HepG2 (cell line): Measurements from ENCODE around the gene ZNF428. TPM values are rescaled to one million over a fixed set of nuclear protein-coding genes. Genes with fewer than 3 reads are reported as not detected.

Experiments used
- ATAC-seq: fragments of 200-7000 bp; cut with Tn5 transposase; 3 replicates; pipeline ENCODE4 v1.9.1; 2020; ENCODE audit warnings: mild to moderate bottlenecking, moderate library complexity
- BruUV-seq: library from RNA; stranded (reverse); fragments of 400-500 nt; replicated peaks from 2 replicates; lab custom pipeline; 2021; lab: Mats Ljungman, UMichigan
- CTCF ChIA-PET: fragments of 300-600 bp; formaldehyde crosslinking; extraction: SDS; loops from one replicate; lab custom pipeline; 2021; ENCODE audit warnings: low total read pairs, inconsistent platforms, low intra/inter-chr PET ratio; lab: Yijun Ruan, JAX
- POLR2A ChIA-PET: fragments of 350-600 bp; sonication (Branson Sonifier 250); formaldehyde crosslinking; loops from one replicate; lab custom pipeline; 2020; ENCODE audit warnings: antibody characterized with exemption, inconsistent platforms; lab: Yijun Ruan, JAX
- DNase-seq: peaks from one replicate; pipeline ENCODE4 v3.0.0-alpha.2; 2015; ENCODE audit warnings: low spot score
- FAIRE-seq: peaks from 3 replicates; lab custom pipeline; 2011; peaks lifted over from hg19 to GRCh38; lab: Jason Lieb, UNC
- H2AFZ ChIP-seq: one replicate; pipeline ENCODE4 v1.6.1; 2011; ENCODE audit warnings: low read length, inconsistent platforms
- H3K27ac ChIP-seq: fragments of 300-600 bp; 3 replicates; pipeline ENCODE4 v1.8.0; 2011; ENCODE audit warnings: mixed run types, mild to moderate bottlenecking, mixed read lengths, low read length, inconsistent platforms; ENCODE audit not compliant: insufficient read depth; ENCODE audit errors: extremely low read length
- H3K27me3 ChIP-seq, 2 experiments: fragments of 200-600 bp in 1 of 2; 2 replicates in 1 of 2; 3 replicates in 1 of 2; pipeline versions ENCODE4 v1.6.0 to v1.8.0; 2011; ENCODE audit warnings: low read length in 2 of 2, mild to moderate bottlenecking in 2 of 2, moderate library complexity in 2 of 2, inconsistent platforms in 1 of 2; ENCODE audit not compliant: insufficient read depth in 2 of 2, control insufficient read depth in 1 of 2
- H3K36me3 ChIP-seq, 2 experiments: fragments of 200-600 bp in 1 of 2; replicated peaks in 1 of 2; 2 replicates in 1 of 2; 3 replicates in 1 of 2; pipeline versions ENCODE4 v1.5.1 to v1.8.0; 2011; ENCODE audit warnings: low read length in 2 of 2, inconsistent platforms in 1 of 2; ENCODE audit not compliant: insufficient read depth in 2 of 2, control insufficient read depth in 1 of 2
- H3K4me1 ChIP-seq: 2 replicates; pipeline ENCODE4 v1.5.1; 2012; ENCODE audit warnings: low read length, inconsistent platforms; ENCODE audit not compliant: insufficient read depth
- H3K4me2 ChIP-seq: 2 replicates; pipeline ENCODE4 v1.6.0; 2011; ENCODE audit warnings: low read depth, low read length, inconsistent platforms
- H3K4me3 ChIP-seq, 3 experiments: fragments of 200-600 bp in 1 of 3; sonication (generic), shearing (Covaris generic) in 1 of 3; replicated peaks in 1 of 3; 2 replicates each; pipeline ENCODE4 v1.5.1; 2011 to 2016; ENCODE audit warnings: low read length in 3 of 3, inconsistent platforms in 2 of 3, low read depth in 2 of 3, mild to moderate bottlenecking in 2 of 3, control low read depth in 1 of 3, mixed read lengths in 1 of 3; ENCODE audit not compliant: insufficient read depth in 1 of 3
- H3K79me2 ChIP-seq: one replicate; pipeline ENCODE4 v1.6.1; 2011; ENCODE audit warnings: low read length, inconsistent platforms; ENCODE audit not compliant: insufficient read depth
- H3K9ac ChIP-seq: 2 replicates; pipeline ENCODE4 v1.6.0; 2011; ENCODE audit warnings: mild to moderate bottlenecking, low read depth, low read length, inconsistent platforms; ENCODE audit not compliant: insufficient read depth
- H3K9me3 ChIP-seq: 2 replicates; pipeline ENCODE4 v1.5.1; 2012; ENCODE audit warnings: mild to moderate bottlenecking, low read length
- H4K20me1 ChIP-seq: 2 replicates; pipeline ENCODE4 v1.6.0; 2011; ENCODE audit warnings: inconsistent platforms, mild to moderate bottlenecking, low read length, moderate library complexity; ENCODE audit not compliant: insufficient read depth
- ELF1 ChIP-seq: sonication (generic); formaldehyde crosslinking; IDR thresholded peaks from 2 replicates; pipeline ENCODE4 v1.4.0; 2020; ENCODE audit warnings: missing genetic modification reagents
- GRHL1 ChIP-seq: sonication (generic); formaldehyde crosslinking; conservative IDR thresholded peaks from 2 replicates; pipeline ENCODE4 v1.8.0; 2022; ENCODE audit warnings: missing genetic modification reagents
- HDAC2 ChIP-seq: sonication (generic); formaldehyde crosslinking; IDR thresholded peaks from 2 replicates; pipeline ENCODE4 v1.4.0; 2020; ENCODE audit warnings: missing genetic modification reagents
- HMG20B ChIP-seq: conservative IDR thresholded peaks from 2 replicates; pipeline ENCODE4 v1.6.1; 2016; ENCODE audit warnings: missing genetic modification reagents, missing compliant biosample characterization
- HOXA9 ChIP-seq: sonication (generic); formaldehyde crosslinking; IDR thresholded peaks from 2 replicates; pipeline ENCODE4 v1.8.1; 2022; ENCODE audit warnings: missing genetic modification reagents, mild to moderate bottlenecking, moderate library complexity, borderline replicate concordance
- MATR3 ChIP-seq: sonication (generic); formaldehyde crosslinking; IDR thresholded peaks from 2 replicates; pipeline ENCODE4 v1.4.0; 2020; ENCODE audit warnings: missing genetic modification reagents
- NFYC ChIP-seq: IDR thresholded peaks from 2 replicates; pipeline ENCODE4 v1.6.1; 2016; ENCODE audit warnings: missing genetic modification reagents, missing compliant biosample characterization
- PBX2 ChIP-seq: IDR thresholded peaks from 2 replicates; pipeline ENCODE4 v1.6.1; 2016; ENCODE audit warnings: control low read depth
- PHF8 ChIP-seq: sonication (generic); formaldehyde crosslinking; IDR thresholded peaks from 2 replicates; pipeline ENCODE4 v1.5.0; 2020; ENCODE audit warnings: missing genetic modification reagents
- RARA ChIP-seq: IDR thresholded peaks from 2 replicates; pipeline ENCODE4 v1.6.1; 2016; ENCODE audit warnings: missing genetic modification reagents, missing compliant biosample characterization
- SALL2 ChIP-seq: sonication (generic); formaldehyde crosslinking; IDR thresholded peaks from 2 replicates; pipeline ENCODE4 v1.8.1; 2023; ENCODE audit warnings: mild to moderate bottlenecking, missing genetic modification reagents, inconsistent platforms
- SIX1 ChIP-seq: sonication (generic); formaldehyde crosslinking; IDR thresholded peaks from 2 replicates; pipeline ENCODE4 v1.4.0; 2020; ENCODE audit warnings: missing genetic modification reagents, borderline replicate concordance
- TBX2 ChIP-seq: sonication (generic); formaldehyde crosslinking; IDR thresholded peaks from 2 replicates; pipeline ENCODE4 v1.5.0; 2020; ENCODE audit warnings: missing genetic modification reagents, mild to moderate bottlenecking, borderline replicate concordance
- ZFP62 ChIP-seq: sonication (generic); formaldehyde crosslinking; IDR thresholded peaks from 2 replicates; pipeline ENCODE4 v1.4.0; 2020; ENCODE audit warnings: missing genetic modification reagents
- ZKSCAN1 ChIP-seq: fragments of 150-350 bp; IDR thresholded peaks from 2 replicates; pipeline ENCODE4 v1.6.1; 2014; ENCODE audit warnings: low read length
- ZNF205 ChIP-seq: IDR thresholded peaks from 2 replicates; pipeline ENCODE4 v1.6.1; 2018; ENCODE audit warnings: missing biosample characterization, missing genetic modification reagents
- ZNF263 ChIP-seq: sonication (generic); formaldehyde crosslinking; IDR thresholded peaks from 2 replicates; pipeline ENCODE4 v1.4.0; 2020; ENCODE audit warnings: missing genetic modification reagents
- ZNF296 ChIP-seq: sonication (generic); formaldehyde crosslinking; conservative IDR thresholded peaks from 2 replicates; pipeline ENCODE4 v1.5.0; 2020; ENCODE audit warnings: mild to moderate bottlenecking, missing genetic modification reagents
- ZNF33A ChIP-seq: sonication (generic); formaldehyde crosslinking; IDR thresholded peaks from 2 replicates; pipeline ENCODE4 v1.5.1; 2020; ENCODE audit warnings: missing genetic modification reagents, mild to moderate bottlenecking, moderate library complexity, borderline replicate concordance
- ZNF562 ChIP-seq: sonication (generic); formaldehyde crosslinking; IDR thresholded peaks from 2 replicates; pipeline ENCODE4 v1.8.0; 2022; ENCODE audit warnings: missing genetic modification reagents, borderline replicate concordance
- ZNF644 ChIP-seq: IDR thresholded peaks from 2 replicates; pipeline ENCODE4 v1.6.1; 2016; ENCODE audit warnings: low read depth
- ZNF766 ChIP-seq: sonication (generic); formaldehyde crosslinking; IDR thresholded peaks from 2 replicates; pipeline ENCODE4 v1.5.0; 2020; ENCODE audit warnings: missing genetic modification reagents, borderline replicate concordance
- ZXDC ChIP-seq: sonication (generic); formaldehyde crosslinking; IDR thresholded peaks from 2 replicates; pipeline ENCODE4 v1.5.0; 2020; ENCODE audit warnings: mild to moderate bottlenecking, missing genetic modification reagents
- WGBS: methylation state at CpG from one replicate; pipeline ENCODE4 v1.1.6; 2017; ENCODE audit warnings: low lambda C conversion rate; 5-methylcytosine and 5-hydroxymethylcytosine counted together
- in situ Hi-C: cut with HindIII; loops from 2 replicates; pipeline ENCODE4 v1.10.0; 2017; ENCODE audit warnings: low pct_unique_long_range_greater_than_20kb; ENCODE audit not compliant: extremely low pct_ligation_motif_present
- intact Hi-C: fragments of 100-400 bp; cut with micrococcal nuclease; formaldehyde crosslinking; loops from one replicate; pipeline ENCODE4 v1.10.0; 2022; ENCODE audit not compliant: unreplicated experiment
- polyA plus RNA-seq, 8 experiments: library from polyadenylated mRNA; depleted of rRNA in 3 of 8; stranded (reverse) in 7 of 8; unstranded in 1 of 8; fragments of >200 nt; fragmentation: Illumina TruSeq in 4 of 8; extraction: Trizol in 4 of 8; gene quantifications; 2 replicates each; pipeline versions ENCODE4 v1.2.1 to v1.2.3, GENCODE V29; 2011 to 2016; ENCODE audit warnings: low read depth in 4 of 8, missing spikeins in 1 of 8, mixed read lengths in 1 of 8; ENCODE audit not compliant: insufficient read depth in 1 of 8
- total RNA-seq, 5 experiments: library from RNA; depleted of rRNA; stranded (reverse); fragments of >200 nt; fragmentation: Illumina TruSeq; extraction: Trizol; gene quantifications; 2 replicates each; pipeline ENCODE4 v1.2.3, GENCODE V29; 2016; ENCODE audit warnings: low read depth in 1 of 5

Gene ZNF428
- total and polyA plus RNA-seq, 2 of the 13 experiments (the other 11 are each of a cell fraction or from before 2014, with no cell fraction given): 10.4 to 26.9 TPM

- TF ChIP-seq PHF8 (CRISPR knock-in tag): no peak
- TF ChIP-seq ZNF296: no peak
- no peak for TF ChIP-seq RARA
- no peak for TF ChIP-seq ZFP62 (CRISPR knock-in tag)
- no peak for TF ChIP-seq HOXA9 (CRISPR knock-in tag)
- no peak for TF ChIP-seq MATR3 (CRISPR knock-in tag)
- TF ChIP-seq ZXDC: no peak
- TF ChIP-seq NFYC: no peak
- no peak for TF ChIP-seq ZKSCAN1
- TF ChIP-seq TBX2 (CRISPR knock-in tag): no peak
- TF ChIP-seq, all 625 proteins: peak for 0
These were observed 29.8 kb downstream of the ZNF428 start (continued) for GRCh38 chr19:43589678-43590077.

- CTCF ChIA-PET: no interaction called here
- Histone ChIP-seq H3K4me1 (peaks cover 26% of the 10 kb centered on the region), H3K27me3 (no peaks in the 10 kb centered on the region), H3K4me2 (no peak overlapping the region), H3K9me3 (no peaks in the 10 kb centered on the region), H3K36me3 (peaks cover 3% of the 10 kb centered on the region in 2 experiments; a peak in 4 of 5 replicates), H4K20me1 (peaks cover under 1% of the 10 kb centered on the region; the same call in 1 of the 2 replicates), H3K27ac (no peak overlapping the region), H3K9ac (no peak overlapping the region), H3K79me2 (peaks cover 4% of the 10 kb centered on the region), H2AFZ (no peak overlapping the region), H3K4me3 (no peak overlapping the region)
- in situ Hi-C loops: no loop called here
- POLR2A ChIA-PET: no interaction called here
- no TSS peak for BruUV-seq
- intact Hi-C loops: no loop called here
- FAIRE-seq (no peak), ATAC-seq (no peak), DNase-seq (no peak)
- 91% methylated on average over 5 of the region's 5 CpGs for WGBS
- no peak for TF ChIP-seq ZNF263
- no peak for TF ChIP-seq ZNF644 (CRISPR knock-in tag)
- TF ChIP-seq HMG20B (CRISPR knock-in tag): no peak
- TF ChIP-seq ZNF562 (CRISPR knock-in tag): no peak
- no peak for TF ChIP-seq GRHL1
- TF ChIP-seq PBX2 (CRISPR knock-in tag): no peak
- no peak for TF ChIP-seq ELF1 (CRISPR knock-in tag)
- TF ChIP-seq ZNF33A (CRISPR knock-in tag): no peak
- no peak for TF ChIP-seq SIX1 (CRISPR knock-in tag)
- TF ChIP-seq ZNF205: no peak
- no peak for TF ChIP-seq HDAC2 (CRISPR knock-in tag)
- TF ChIP-seq SALL2 (CRISPR knock-in tag): no peak
- no peak for TF ChIP-seq ZNF766 (CRISPR knock-in tag)
These were observed 30.2 kb downstream of the ZNF428 start for GRCh38 chr19:43589277-43589676.
